Stimulated activated CD4-positive, alpha-beta T cell treated with anti-CD3 and anti-CD28 coated beads, TNF-alpha, amount 100 ng/mL, for 48 hours (primary cell): ENCODE results near the gene RUSF1.
"Not testable (repeated sequence)": the region's sequence is repeated elsewhere in the genome, so short reads cannot be mapped to it uniquely, and the experiment has no call there.

Source experiments
- DNase-seq, 3 donors: peaks; one replicate each; pipeline ENCODE4 v3.0.0-alpha.2; 2020; ENCODE audit warnings: low read depth in 3 of 3

Gene RUSF1

DNA sequence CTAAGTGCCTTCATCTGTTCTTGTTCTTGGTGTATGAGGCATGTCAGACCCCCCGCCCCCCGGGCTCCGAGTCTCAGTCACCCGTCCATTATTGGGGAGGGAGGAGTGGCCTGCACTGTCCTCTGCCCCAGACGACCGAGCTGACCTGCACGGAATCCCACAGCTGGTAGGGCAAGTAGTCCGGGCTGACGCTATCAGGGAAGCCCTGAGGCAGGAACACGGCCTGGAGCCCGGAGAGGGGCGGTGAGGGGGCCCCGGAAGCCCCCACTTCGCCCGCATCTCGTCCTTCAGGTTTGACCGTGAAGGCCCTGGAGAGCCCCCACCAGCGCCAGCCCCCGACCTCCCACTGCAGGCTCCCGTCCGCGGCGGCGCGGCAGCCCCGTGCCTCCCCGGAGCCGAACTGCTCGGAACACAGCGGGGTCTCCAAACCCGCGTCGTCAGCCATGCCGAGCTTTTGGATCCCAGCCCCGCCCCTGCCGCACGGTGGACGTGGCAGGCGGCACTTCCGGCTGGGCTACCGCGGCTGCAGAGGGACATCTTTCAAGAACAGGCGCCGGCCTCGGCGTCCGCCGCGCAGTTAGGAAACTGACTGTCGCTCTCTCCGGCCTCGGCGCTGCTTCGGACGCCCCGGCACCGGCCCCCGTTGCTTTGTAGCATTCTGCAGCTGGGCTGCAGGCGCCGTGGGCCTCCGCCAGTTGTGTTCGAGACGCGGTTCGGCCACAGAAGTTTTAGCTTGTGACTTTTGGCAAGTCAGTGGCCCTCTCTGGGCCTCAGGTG lies at the start of gene RUSF1:
Gene RUSF1 (minus strand): TSS at position 463 of the 777 bp plus-strand sequence. CDS start 18 bp downstream, at position 445.
- DNase-seq = peak; percentile 66 to 83 (median 76)

DNA sequence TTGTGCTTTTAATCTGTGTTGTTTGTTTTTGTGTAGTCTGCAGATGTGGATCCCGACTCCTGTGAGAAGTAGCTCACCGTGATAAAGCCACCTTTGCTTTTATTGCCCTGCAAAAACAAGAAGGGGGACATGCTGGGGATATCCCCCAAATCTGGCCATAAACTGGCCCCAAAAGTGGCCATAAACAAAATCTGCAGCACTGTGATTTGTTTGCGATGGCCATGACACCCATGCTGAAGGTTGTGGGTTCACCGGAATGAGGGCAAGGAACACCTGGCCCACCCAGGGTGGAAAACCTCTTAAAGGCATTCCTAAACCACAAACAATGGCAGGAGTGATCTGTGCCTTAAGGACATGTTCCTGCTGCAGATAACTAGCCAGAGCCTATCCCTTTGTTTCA lies 34.6 kb upstream of the RUSF1 start:
- DNase-seq = no peak

DNA sequence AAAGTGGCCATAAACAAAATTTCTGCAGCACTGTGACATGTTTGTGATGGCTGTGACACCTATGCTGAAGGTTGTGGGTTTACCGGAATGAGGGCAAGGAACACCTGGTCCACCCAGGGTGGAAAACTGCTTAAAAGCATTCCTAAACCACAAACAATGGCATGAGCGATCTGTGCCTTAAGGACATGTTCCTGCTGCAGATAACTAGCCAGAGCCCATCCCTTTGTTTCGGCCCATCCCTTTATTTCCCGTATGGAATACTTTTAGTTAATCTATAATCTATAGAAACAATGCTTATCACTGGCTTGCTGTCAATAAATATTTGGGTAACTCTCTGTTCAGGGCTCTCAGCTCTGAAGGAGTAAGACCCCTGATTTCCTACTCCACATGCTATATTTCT lies 31.6 kb upstream of the RUSF1 start:
- DNase-seq = not testable (repeated sequence)

DNA sequence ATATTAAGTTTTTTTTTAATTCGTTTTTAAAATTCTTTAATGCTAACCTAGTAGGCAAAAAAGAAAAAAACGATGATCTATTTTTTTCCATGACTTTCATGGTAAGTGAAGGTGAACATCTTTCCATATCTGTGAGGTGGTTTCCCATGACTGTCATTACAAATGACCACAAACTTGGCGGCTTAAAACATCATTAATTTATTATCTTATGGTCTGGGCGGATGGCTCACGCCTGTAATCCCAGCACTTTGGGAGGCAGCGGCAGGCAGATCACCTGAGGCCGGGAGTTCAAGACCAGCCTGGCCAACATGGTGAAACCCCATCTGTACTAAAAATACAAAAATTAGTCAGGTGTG lies 30.0 kb upstream of the RUSF1 start:
- DNase-seq = not testable (repeated sequence)

DNA sequence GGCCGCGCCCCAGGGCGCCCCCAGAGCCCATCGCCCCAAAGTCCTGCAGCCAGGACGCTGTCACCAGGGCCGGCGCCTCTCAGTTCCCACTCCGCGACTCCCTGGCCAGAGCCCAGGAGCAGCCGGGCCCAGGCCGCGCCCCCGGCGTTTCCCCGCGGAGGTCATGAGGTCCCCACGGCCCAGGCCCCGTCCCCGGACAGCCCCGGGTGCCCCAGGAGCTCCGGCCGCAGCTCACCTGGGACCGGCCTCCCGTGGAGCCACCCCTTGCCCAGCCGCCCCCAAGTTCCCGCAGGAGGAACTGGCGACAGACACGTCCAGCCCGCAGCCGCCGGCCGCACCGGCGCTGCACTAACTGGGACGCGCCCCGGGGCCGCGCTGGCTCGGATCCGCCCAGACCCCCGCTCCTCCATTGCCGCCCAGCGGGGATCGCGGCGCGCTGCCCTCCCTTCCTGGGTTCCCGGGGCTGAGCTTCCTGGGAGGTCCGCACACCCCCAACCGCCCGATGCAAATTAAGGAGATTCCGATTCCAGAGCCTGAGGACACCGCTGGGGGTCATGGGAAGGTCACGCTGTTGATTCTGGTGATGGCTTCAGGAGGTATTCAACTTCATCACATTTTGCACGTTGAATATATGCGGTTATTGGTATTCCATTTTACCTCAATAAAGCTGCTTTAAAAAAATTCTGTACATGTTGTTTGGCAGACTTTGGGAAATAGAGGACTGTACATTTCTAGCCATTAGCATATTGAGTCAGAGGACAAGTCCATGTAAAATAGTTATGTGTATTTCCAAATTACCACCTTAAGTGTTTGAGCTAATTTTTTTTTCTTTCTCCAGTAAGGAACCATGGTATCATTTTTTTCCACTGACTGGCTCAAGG lies 29.4 kb upstream of the RUSF1 start:
- DNase-seq = no peak

DNA sequence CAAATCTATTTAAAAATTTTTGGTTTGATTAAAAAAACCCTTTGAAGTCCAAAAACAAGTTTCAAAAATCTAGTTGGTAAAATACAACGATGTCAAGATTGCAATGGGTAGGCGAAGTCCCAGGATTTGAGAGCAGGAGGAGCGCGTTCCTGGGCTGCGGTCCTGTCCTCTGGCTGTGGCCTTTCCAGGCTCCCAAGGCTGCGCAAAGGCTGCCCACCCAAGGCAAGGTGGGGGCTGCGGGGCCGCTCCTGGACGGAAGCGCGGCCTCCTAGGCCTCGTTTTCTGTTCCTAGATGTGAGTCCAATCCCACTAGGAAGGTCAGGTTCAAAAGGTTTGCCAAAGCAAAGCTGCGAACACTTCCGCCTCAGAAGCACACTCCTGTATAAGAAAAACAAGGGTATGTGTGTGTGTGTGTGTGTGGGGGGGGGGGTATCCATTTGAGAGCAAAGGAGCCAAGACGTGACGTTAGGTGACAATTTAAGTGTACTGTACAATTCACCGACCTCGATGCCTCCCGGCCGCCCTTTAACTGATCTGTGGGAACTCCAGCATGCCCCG lies 28.7 kb upstream of the RUSF1 start:
- no peak for DNase-seq

DNA sequence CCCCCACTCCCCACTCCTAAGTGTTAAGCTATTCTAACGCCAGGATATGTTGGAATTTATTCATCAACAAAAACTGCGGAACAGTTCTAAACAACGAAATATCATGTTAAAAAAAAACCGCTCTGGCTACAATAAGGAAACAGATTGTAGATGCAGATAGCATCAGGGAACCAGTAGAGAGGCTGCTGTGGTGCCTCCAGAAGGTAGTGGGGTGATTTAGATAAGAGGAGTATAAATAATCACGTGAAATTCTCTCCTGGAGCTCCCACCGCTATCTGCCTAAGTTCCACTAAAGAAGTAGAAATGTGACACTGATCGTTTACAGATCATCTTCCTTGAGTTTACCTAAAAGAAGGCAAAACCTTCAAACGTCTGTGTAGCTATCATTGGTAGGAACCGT lies 27.5 kb upstream of the RUSF1 start:
- no peak for DNase-seq

DNA sequence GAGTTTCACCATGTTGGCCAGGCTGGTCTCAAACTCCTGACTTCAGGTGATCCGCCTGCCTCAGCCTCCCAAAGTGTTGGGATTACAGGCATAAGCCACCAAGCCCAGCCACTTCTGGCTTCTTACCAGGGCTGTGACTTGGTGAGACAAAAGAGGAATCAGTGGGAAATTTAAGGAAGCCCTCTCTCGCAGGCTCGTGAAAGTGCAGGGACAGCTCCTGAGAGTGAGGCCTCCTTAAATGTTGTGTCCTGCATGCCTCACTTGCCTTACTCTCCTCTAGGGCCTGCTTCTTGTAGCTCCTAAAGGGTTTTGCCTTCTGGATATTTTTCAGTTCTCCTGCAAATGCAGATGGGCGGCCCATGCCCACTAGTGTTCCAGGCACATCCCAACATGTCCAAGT lies 24.7 kb upstream of the RUSF1 start:
- no peak for DNase-seq

DNA sequence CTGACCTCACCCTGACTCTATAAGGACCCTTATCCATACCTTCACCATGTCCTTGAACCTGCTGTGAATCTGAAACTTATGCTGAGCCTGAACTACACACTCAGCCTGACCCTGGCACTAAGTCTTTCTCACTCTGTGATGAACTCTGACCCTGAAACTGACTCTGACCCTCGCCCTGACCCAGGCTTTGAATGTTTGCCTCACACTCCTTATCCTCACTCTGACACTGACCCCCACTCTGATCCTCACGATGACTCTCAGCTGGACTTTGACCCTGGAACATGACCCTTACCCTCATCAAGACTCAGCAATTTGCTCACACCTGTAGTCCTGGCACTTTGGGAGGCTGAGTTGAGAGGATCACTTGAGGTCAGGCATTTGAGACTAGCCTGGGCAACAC lies 23.9 kb upstream of the RUSF1 start:
- DNase-seq = no peak

DNA sequence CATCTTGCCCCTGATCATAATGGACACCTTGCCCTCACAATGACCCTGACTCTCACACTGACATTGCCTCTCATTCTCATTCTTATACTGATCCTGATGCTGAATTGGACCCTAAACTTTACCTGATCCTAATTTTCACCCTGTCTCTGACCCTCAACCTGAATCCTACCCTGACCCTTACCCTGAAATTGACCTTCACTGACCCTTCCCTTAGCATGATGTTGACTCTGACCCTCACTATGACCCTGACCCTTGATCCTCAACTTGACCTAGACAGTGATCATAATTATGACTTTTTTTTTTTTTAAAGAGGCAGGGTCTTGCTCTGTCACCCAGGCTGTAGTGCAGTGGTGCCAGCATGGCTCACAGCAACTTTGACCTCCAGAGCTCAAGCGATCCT lies 22.9 kb upstream of the RUSF1 start:
- DNase-seq = no peak

DNA sequence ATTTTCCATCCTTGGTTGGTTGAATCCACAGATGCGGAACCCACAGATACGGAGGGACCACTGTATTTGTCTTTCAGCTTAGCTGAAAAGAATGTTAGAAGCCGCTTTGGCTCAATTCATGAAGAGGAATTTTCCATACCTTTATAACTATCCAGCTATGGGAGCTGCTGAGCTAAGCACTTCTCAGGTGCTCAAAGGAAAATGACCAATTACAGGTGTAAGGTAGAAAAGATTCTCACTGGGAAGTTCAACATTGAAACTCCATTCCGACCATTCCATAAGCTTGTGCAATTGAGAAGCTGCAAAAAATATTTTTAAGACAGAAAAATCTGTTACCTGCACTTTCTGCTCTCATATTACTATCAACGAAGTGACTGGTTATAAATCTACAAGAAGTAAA lies 22.2 kb upstream of the RUSF1 start:
- DNase-seq = no peak

DNA sequence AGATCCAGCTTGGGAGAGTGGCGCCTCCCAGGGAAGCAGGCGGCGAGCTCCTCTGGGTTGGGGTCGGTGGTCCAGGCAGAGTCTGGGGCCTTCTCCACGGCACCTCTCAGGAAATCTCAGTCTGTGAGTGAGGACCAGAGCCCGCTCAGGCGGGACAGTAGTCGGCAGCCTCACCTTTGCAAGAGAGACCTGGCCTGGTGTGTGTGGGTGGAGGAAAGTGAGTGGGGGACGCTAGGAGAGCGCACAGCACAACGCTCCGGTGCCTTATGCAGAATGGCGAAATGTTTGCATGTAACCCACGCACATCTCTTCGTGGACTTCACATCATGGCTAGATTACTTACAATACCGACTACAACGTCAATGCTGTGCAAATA lies 21.7 kb upstream of the RUSF1 start:
- no peak for DNase-seq

DNA sequence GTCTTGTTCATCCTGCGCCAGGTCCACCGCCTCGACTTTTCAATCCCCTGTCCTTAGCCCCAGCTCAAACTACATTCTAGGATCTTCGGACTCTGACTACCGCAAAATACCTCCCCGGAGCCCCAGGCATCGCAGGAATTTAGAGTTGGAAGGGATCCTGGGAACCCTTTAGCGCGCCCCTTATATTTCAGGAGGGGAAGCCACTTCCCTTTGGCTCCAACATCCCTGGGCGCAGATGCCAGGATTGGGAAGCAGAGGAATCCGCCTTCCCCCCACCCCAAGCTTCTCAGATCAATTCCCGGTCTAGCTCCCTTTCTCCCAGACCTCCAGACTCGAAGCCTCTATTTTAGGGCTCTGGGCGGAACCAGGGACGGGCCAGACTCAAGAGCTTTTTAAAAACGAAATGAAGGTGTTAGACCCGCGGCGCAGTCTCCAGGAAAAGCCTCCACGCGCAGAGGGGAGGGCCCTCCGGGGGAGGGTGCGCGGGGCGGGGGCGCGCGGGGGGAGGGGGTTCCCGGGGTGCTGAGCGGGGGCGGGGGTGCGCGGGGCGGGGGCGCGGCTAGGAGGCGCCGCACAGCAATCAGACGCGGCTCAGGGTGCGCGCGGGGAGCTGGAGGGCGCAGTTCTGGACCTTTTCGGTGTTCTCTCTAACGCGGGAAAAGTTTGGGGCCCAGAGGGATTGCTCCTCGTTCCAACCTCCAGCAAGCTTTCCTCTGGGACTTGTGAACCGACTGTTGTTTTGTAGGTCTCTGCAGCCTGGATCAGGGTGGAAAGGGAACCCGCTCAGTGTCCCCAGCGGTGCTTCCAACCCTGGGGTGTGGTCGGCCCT lies 21.1 kb upstream of the RUSF1 start:
- DNase-seq = no peak

DNA sequence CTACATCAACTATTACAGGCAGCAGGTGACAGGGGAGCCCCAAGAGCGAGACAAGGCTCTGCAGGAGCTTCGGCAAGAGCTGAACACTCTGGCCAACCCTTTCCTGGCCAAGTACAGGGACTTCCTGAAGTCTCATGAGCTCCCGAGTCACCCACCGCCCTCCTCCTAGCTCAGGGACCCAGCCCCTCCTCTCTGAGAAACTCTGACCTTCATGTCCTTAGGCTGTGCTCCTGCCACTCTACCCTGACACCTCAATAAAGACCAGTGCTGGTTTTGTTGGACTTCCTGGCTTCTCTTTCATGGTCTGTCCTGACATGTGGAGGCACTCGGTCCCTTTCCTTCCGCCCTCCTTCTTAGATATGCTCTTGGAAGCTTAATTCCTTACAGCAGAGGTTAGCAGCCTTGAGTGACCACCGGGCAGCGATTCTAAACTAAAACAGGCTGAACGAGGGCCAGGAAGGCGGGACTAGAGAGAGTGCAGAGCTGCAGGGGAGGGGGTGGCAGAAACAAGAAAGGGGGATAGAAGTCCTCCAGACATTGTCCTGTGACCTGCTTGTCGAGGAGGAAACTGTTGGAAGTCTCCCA lies 20.4 kb upstream of the RUSF1 start:
- DNase-seq = no peak

DNA sequence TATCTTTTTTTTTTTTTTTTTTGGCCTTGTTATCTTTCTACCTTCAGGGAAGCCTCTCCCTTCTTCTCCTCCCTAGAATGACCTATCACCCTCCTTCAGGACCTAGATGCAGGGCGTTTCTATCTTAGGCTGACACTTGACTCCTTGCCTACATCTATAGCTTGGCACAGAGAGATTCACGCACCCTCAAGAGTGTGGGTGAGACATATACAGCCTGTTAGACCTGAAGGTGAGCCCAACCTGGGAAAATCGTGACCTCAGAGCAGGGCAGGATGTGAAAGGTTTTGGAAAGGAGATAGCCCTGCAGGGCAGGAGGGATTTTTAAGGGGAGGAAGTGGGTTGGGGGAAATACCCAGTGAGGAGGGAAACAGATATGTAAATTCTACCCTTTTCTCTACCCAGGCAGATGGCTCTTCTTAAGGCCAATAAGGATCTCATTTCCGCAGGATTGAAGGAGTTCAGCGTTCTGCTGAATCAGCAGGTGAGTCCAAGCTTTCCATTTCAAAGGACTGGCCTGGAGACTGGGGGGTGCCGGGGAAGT lies 19.6 kb upstream of the RUSF1 start, which contains the start of gene AHSP:
Gene AHSP (plus strand): TSS at position 167 of the 541 bp plus-strand sequence. CDS start 240 bp downstream, at position 407.
- no peak for DNase-seq

DNA sequence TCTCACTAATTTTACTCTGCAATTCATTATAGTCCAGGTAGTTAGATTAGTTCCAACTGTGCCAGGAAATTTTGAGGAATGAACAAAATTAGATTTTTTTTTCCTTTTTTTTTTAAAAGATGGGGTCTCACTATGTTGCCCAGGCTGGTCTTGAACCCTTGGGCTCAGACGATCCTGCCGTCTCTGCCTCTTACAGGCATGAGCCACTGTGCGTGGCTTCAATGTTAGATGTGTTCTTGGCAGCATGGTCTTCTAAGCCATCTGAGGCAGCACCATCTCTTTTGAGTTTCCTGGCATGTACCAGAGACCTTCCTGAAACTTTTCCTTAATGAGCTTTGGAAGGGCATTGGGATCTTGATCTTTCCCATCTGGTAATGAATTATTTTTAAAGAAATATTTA lies 16.9 kb upstream of the RUSF1 start:
- no peak for DNase-seq

DNA sequence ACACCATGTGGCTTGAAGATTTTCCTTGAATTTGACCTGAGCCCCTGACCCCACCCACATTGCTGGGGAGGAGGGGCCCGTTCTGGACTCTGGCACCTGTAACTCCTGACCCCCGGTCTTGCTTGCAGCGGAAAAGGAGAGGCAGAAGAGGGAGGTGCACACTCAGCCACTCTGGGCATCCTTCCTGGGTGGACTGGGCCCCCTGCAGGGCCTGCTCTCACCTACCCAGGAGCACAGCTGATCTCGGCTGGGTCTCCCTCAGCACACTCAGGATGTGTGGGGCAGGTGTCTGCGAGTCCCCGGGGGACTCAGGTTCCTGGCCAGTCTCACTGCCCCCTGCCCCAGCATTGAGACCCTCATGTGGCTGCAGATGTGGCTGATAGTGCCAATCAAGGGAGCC lies 15.6 kb upstream of the RUSF1 start:
- DNase-seq = not testable (repeated sequence)

DNA sequence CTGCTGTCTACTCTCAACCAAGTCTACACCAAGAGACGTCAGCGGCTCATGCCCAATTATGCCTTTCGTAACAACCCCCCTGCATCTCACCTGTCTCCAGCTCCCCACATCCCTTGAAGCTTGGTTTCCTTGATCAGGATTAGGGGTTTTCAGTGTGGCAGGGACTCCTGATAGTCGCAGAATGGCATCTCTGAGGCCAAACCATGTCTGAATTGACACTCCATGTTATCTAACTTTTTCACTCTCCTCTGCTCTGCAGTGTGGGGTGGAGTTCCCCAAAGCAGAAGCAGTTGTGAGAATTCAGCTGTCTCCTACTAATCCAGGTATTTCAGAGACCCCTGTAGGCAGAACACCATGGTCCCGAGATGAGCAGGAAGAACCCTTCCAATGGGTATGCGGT lies 13.9 kb upstream of the RUSF1 start:
- no peak for DNase-seq

DNA sequence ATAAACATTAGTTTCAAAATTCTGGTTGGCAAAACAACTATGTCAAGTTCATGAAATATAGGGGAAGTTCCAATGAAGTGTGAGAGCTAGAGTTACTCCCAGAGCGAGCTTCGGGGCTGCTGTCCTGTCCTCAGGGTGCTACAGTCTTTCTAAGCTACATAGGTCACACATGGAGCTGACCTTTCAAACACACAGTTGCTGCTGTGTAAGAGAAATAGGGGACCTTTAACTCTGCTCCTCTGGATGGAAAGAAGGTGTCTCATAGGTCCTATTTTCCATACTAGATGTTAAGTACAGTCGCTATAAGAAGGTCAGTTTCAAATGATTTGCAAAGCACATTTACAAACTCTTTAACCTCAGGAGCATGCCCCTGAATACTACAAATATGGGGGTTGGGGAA lies 13.2 kb upstream of the RUSF1 start:
- DNase-seq = no peak

DNA sequence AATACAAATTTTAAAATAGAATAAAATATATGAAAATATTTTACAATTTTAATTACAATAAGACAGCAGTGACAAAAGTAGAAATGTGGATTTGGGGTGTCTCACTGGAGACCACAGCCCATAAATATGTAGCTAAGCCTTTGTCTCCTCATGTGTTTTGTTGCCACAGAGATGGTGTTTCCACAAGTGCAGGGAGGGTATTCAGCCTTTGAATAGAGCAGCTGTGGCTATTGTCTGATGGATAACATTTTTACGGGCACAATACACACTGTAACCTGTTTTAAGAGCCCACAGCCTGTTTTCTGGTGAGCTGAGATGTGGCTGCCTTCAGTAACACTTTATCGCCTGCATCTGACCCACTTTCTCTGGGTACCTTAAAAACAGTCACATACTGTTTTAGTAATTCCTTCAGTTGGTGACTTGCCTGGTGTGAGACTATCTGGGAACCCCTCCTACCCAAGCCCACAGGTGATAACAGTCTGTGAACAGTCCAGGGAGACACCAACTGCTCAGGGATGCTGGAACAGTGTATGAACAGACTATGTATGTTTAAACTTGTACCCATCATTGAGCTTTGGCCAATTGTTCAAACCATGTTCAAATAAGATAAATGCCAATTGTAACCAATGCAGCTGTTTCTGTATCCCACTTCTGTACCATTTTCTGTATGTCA lies 11.7 kb upstream of the RUSF1 start:
- no peak for DNase-seq
